Stimulated activated effector memory CD8-positive, alpha-beta T cell treated with anti-CD3 and anti-CD28 coated beads, Interleukin-12 subunit alpha, Interleukin-12 subunit beta, amount 100 ng/mL, for 72 hours (primary cell): ENCODE results near the gene SLC6A17.

Experiments
- ATAC-seq: fragments of 150-1000 bp; cut with Tn5 transposase; 2 replicates; pipeline ENCODE4 v1.10.0; 2021
- DNase-seq, 2 donors: peaks; one replicate each; pipeline ENCODE4 v3.0.0; 2021 to 2022; ENCODE audit warnings: low spot score in 2 of 2
- H3K27ac Mint-ChIP-seq: one replicate; pipeline ENCODE4 v1.8.0; 2022; ENCODE audit warnings: mild to moderate bottlenecking, mixed read lengths
- H3K36me3 Mint-ChIP-seq: one replicate; pipeline ENCODE4 v1.8.0; 2022; ENCODE audit warnings: mild to moderate bottlenecking, mixed read lengths
- H3K4me1 Mint-ChIP-seq: one replicate; pipeline ENCODE4 v1.8.0; 2022; ENCODE audit warnings: mixed read lengths
- H3K4me3 Mint-ChIP-seq: one replicate; pipeline ENCODE4 v1.8.0; 2022; ENCODE audit warnings: mild to moderate bottlenecking, mixed read lengths
- H3K9me3 Mint-ChIP-seq: one replicate; pipeline ENCODE4 v1.8.0; 2022; ENCODE audit warnings: mixed read lengths

The SLC6A17 gene

GRCh38 chr1:110176299-110176956 lies 26.1 kb downstream of the SLC6A17 start:
- DNase-seq (no peak), ATAC-seq (no peak)
- Mint-ChIP-seq H3K4me3 (no peak overlapping the region), H3K36me3 (no peaks in the 10 kb centered on the region), H3K27ac (no peak overlapping the region), H3K4me1 (no peaks in the 10 kb centered on the region), H3K9me3 (no peaks in the 10 kb centered on the region)

- Mint-ChIP-seq H3K9me3 (no peaks in the 10 kb centered on the region), H3K4me1 (no peaks in the 10 kb centered on the region), H3K36me3 (no peaks in the 10 kb centered on the region), H3K4me3 (no peak overlapping the region), H3K27ac (no peak overlapping the region)
- ATAC-seq: no peak
- DNase-seq: no peak
Observed at GRCh38 chr1:110177775-110178174, 27.5 kb downstream of the SLC6A17 start.

- ATAC-seq: no peak
- no peak for DNase-seq
- H3K4me3 Mint-ChIP-seq: no peak overlapping the region
- H3K4me1 Mint-ChIP-seq: no peaks in the 10 kb centered on the region
- H3K36me3 Mint-ChIP-seq: no peaks in the 10 kb centered on the region
- no peak overlapping the region for H3K27ac Mint-ChIP-seq
- no peaks in the 10 kb centered on the region for H3K9me3 Mint-ChIP-seq
Observed at GRCh38 chr1:110183642-110184167, 33.4 kb downstream of the SLC6A17 start.

GRCh38 chr1:110184446-110184845 lies 34.2 kb downstream of the SLC6A17 start:
- Mint-ChIP-seq H3K4me3 (no peak overlapping the region), H3K36me3 (no peaks in the 10 kb centered on the region), H3K4me1 (no peaks in the 10 kb centered on the region), H3K27ac (no peak overlapping the region), H3K9me3 (no peaks in the 10 kb centered on the region)
- ATAC-seq (no peak), DNase-seq (no peak)

- DNase-seq: no peak
- Mint-ChIP-seq H3K36me3 (no peaks in the 10 kb centered on the region), H3K4me1 (no peaks in the 10 kb centered on the region), H3K27ac (no peak overlapping the region), H3K4me3 (no peak overlapping the region), H3K9me3 (no peaks in the 10 kb centered on the region)
- ATAC-seq: no peak
Observed at GRCh38 chr1:110185181-110185580, 34.9 kb downstream of the SLC6A17 start.

- no peak overlapping the region for H3K27ac Mint-ChIP-seq
- no peak for ATAC-seq
- H3K9me3 Mint-ChIP-seq: no peaks in the 10 kb centered on the region
- DNase-seq: no peak
- H3K36me3 Mint-ChIP-seq: no peaks in the 10 kb centered on the region
- H3K4me3 Mint-ChIP-seq: no peak overlapping the region
- H3K4me1 Mint-ChIP-seq: no peaks in the 10 kb centered on the region
Observed at GRCh38 chr1:110186558-110186957, 36.3 kb downstream of the SLC6A17 start.

GRCh38 chr1:110187139-110187890 lies 37.0 kb downstream of the SLC6A17 start:
- Mint-ChIP-seq H3K9me3 (no peaks in the 10 kb centered on the region), H3K27ac (no peak overlapping the region), H3K36me3 (no peaks in the 10 kb centered on the region), H3K4me3 (no peak overlapping the region), H3K4me1 (no peaks in the 10 kb centered on the region)
- no peak for ATAC-seq
- DNase-seq: no peak

- ATAC-seq: no peak
Observed at GRCh38 chr1:110188035-110188618, 37.8 kb downstream of the SLC6A17 start.

GRCh38 chr1:110189181-110189580 lies 38.9 kb downstream of the SLC6A17 start:
- Mint-ChIP-seq H3K4me3 (no peak overlapping the region), H3K36me3 (no peaks in the 10 kb centered on the region), H3K27ac (peak overlapping the region; percentile 6), H3K9me3 (no peaks in the 10 kb centered on the region), H3K4me1 (no peaks in the 10 kb centered on the region)
- DNase-seq (no peak), ATAC-seq (no peak)

More at GRCh38 chr1:110188035-110188618, 37.8 kb downstream of the SLC6A17 start:
- Mint-ChIP-seq H3K36me3 (no peaks in the 10 kb centered on the region), H3K27ac (no peak overlapping the region), H3K9me3 (no peaks in the 10 kb centered on the region), H3K4me1 (no peaks in the 10 kb centered on the region), H3K4me3 (no peak overlapping the region)
- no peak for DNase-seq

- DNase-seq (no peak), ATAC-seq (no peak)
- no peaks in the 10 kb centered on the region for H3K9me3 Mint-ChIP-seq
- H3K27ac Mint-ChIP-seq: no peak overlapping the region
- no peaks in the 10 kb centered on the region for H3K4me1 Mint-ChIP-seq
- no peak overlapping the region for H3K4me3 Mint-ChIP-seq
- H3K36me3 Mint-ChIP-seq: no peaks in the 10 kb centered on the region
Observed at GRCh38 chr1:110190282-110190929, 40.1 kb downstream of the SLC6A17 start.

- H3K4me3 Mint-ChIP-seq: no peak overlapping the region
- no peaks in the 10 kb centered on the region for H3K9me3 Mint-ChIP-seq
- no peak overlapping the region for H3K27ac Mint-ChIP-seq
Observed at GRCh38 chr1:110192541-110192940, 42.2 kb downstream of the SLC6A17 start.

GRCh38 chr1:110195196-110195595 lies 44.9 kb downstream of the SLC6A17 start:
- Mint-ChIP-seq H3K4me1 (peaks cover 6% of the 10 kb centered on the region), H3K9me3 (no peaks in the 10 kb centered on the region), H3K36me3 (no peaks in the 10 kb centered on the region), H3K27ac (no peak overlapping the region), H3K4me3 (no peak overlapping the region)
- DNase-seq (no peak), ATAC-seq (no peak)

More at GRCh38 chr1:110192541-110192940, 42.2 kb downstream of the SLC6A17 start:
- Mint-ChIP-seq H3K4me1 (peaks cover 6% of the 10 kb centered on the region), H3K36me3 (no peaks in the 10 kb centered on the region)
- DNase-seq (no peak), ATAC-seq (no peak)

- DNase-seq (peak; percentile 42 to 68), ATAC-seq (peak; percentile 79)
- Mint-ChIP-seq H3K4me3 (no peak overlapping the region), H3K27ac (no peak overlapping the region), H3K4me1 (peaks cover 6% of the 10 kb centered on the region), H3K9me3 (no peaks in the 10 kb centered on the region), H3K36me3 (no peaks in the 10 kb centered on the region)
Observed at GRCh38 chr1:110196917-110197765, 46.8 kb downstream of the SLC6A17 start.

- peaks cover 10% of the 10 kb centered on the region for H3K4me1 Mint-ChIP-seq
- no peak overlapping the region for H3K4me3 Mint-ChIP-seq
- ATAC-seq (no peak), DNase-seq (no peak)
- no peaks in the 10 kb centered on the region for H3K9me3 Mint-ChIP-seq
- peak overlapping the region; percentile 56 for H3K27ac Mint-ChIP-seq
- no peaks in the 10 kb centered on the region for H3K36me3 Mint-ChIP-seq
Observed at GRCh38 chr1:110197905-110198629, 47.8 kb downstream of the SLC6A17 start.
